Measurements from ENCODE around the gene RPS6KA6.
"Not testable (repeated sequence)": the region's sequence is repeated elsewhere in the genome, so short reads cannot be mapped to it uniquely, and the experiment has no call there.

The RPS6KA6 gene

DNA sequence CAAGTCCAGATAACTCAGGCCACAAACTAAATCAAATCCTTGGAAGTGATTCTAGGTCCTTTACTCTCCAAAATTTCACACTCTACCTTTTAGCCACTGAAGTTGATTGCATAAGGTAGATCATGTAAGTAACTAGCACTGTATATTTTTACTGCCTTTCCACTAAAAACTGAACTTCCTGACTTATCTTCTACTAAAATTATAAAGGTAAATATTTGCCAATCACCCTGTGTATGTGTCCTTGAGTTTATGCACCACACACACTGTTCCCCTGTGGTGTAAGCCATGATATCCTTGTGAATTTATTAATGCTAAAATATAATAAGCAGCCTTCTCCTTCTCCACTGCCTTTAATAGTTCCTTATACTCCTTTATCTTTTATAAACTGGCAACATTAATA, 25.6 kb downstream of the RPS6KA6 start:
- DNase-seq (ENCODE audit: low spot score) = no peak

DNA sequence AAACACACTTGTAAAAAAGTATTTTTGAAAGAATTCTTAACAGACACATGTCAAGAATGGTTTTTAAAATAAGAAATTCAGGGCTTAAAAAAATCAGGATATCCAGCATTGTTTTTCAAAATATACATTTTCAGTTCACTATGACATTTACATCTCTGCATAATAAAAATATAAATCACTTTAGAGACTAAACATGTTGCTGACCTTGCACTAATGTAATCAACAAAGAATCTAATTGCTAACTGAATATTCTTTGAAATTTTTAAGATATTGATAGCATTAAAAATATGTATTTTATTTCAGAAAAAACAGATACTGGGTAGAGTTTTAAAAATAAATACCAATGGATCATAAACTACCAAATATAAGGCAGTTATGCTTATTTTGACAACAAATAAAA, 26.4 kb downstream of the RPS6KA6 start:
- DNase-seq (ENCODE audit: low spot score) = no peak

- no peak for DNase-seq (ENCODE audit: low spot score)
Observed at GRCh38 chrX:84160736-84161135, 27.3 kb downstream of the RPS6KA6 start.

DNA sequence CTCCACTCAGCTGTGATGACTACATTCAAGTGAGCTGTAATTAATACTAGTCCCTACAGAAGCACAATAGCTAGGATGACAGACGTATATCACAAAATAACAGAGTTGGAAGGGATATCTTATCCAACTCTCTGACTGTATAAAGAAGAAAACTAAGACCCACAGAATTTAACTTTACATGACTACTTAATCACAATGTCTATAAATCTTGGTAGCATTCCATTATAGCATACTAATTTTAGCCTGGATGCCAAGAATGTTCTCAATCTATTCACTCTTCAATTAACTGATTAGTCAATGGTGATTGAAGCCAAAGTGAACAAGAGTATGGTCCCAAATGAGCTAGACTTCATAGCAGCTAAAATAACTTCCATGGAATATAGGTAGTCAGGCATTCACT, 31.2 kb downstream of the RPS6KA6 start:
- DNase-seq (ENCODE audit: low spot score) = no peak

DNA sequence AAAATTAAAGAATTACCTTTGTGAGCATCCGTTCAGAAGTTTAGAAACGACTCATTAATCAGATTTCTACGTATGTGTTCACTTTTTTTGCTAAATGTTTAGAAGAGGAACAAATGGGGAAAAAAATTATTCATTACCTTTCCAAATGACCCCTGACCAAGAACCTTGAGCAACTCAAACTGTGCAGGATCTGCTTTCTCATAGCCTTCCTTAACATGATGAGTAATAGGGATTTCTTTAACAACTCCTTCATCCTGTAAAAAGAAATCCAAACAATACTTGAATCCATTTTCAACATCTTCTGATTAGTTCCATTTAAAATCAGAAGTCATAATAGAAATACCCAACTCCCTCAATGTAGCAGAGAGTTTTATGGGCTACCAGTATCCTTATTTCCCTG, 32.1 kb downstream of the RPS6KA6 start:
- no peak for DNase-seq (ENCODE audit: low spot score)

- DNase-seq (ENCODE audit: low spot score) = no peak
Observed at GRCh38 chrX:84153538-84153937, 34.5 kb downstream of the RPS6KA6 start.

DNA sequence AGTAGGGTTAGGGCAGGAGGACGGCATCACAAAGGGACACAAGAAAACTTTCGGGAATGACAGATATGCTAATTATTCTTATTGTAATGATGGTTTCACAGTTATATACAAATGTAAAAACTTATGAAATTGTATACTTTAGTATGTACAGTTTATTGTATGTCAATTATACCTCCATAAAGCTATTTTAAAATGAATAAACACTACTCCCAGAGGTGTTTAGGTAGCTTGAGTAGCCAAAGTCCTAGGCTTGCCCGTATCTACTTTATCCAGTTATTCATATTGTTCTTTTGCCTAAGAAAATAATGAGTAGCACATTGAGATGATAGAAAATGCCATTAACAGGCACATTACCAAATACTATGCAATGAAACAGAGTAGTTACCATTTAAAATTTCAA, 43.0 kb downstream of the RPS6KA6 start:
- no peak for DNase-seq (ENCODE audit: low spot score)

DNA sequence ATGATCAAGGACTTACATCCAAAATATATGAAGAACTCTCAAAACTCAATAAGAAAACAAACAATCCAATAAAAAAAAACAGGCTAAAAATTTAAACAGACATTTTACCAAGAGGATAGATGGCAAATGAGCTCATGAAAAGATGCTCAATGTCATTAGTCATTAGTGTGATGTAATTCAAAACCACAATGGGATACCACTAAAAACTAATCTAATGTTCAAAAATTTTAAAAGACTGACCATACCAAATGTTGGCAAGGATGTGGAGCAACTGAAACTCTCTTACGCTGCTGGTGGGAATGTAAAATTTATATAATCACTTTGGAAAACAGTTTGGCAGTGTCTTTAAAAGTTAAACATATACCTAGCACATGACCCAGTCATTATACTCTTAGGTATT, 43.7 kb downstream of the RPS6KA6 start:
- DNase-seq (ENCODE audit: low spot score) = no peak

DNA sequence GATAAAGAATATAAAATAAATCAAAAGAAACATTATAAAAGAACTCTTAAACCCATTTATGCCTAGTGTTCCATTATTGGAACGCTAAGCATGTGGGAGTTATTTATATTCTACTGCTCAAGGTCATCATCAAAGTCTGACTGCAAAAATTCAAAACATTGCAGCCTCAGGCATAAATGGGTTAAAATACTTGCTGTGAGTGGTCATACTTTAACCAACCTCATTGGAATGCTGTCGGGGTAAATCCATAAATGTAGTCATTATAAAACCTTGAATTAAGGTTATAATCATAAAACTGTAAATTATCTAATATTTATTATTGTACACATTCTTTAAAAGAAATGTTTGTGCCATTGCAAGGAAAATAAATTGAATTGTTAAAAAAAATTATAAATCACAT, 55.0 kb downstream of the RPS6KA6 start:
- no peak for DNase-seq (ENCODE audit: low spot score)

GRCh38 chrX:84123585-84123984, 64.4 kb downstream of the RPS6KA6 start:
- DNase-seq (ENCODE audit: low spot score) = no peak

GRCh38 chrX:84118769-84119168, 69.2 kb downstream of the RPS6KA6 start:
- DNase-seq (ENCODE audit: low spot score) = no peak

- DNase-seq (ENCODE audit: low spot score) = no peak
Observed at GRCh38 chrX:84118315-84118714, 69.7 kb downstream of the RPS6KA6 start.

GRCh38 chrX:84108584-84108983, 79.4 kb downstream of the RPS6KA6 start:
- no peak for DNase-seq (ENCODE audit: low spot score)

GRCh38 chrX:84099120-84099519, 88.9 kb downstream of the RPS6KA6 start:
- DNase-seq (ENCODE audit: low spot score) = no peak

DNA sequence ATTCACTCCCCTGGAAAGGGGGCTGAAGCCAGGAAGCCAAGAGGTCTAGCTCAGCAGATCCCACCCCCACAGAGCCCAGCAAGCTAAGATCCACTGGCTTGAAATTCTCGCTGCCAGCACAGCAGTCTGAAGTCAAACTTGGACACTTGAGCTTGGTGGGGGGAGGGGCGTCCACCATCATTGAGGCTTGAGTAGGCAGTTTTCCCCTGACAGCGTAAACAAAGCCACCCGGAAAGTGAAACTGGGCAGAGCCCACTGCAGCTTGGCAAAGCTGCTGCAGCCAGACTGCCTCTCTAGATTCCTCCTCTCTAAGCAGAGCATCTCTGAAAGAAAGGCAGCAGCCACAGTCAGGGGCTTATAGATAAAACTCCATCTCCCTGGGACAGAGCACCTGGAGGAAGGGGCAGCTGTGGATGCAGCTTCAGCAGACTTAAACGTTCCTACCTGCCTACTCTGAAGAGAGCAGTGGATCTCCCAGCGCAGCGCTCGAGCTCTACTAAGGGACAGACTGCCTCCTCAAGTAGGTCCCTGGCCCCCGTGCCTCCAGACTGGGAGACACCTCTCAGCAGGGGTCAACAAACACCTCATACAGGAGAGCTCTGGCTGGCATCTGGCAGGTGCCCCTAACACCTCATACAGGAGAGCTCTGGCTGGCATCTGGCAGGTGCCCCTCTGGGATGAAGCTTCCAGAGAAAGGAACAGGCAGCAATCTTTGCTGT, 108.4 kb downstream of the RPS6KA6 start:
- not testable (repeated sequence) for DNase-seq (ENCODE audit: low spot score)

GRCh38 chrX:84078991-84079390, 109.0 kb downstream of the RPS6KA6 start:
- DNase-seq (ENCODE audit: low spot score) = no peak

DNA sequence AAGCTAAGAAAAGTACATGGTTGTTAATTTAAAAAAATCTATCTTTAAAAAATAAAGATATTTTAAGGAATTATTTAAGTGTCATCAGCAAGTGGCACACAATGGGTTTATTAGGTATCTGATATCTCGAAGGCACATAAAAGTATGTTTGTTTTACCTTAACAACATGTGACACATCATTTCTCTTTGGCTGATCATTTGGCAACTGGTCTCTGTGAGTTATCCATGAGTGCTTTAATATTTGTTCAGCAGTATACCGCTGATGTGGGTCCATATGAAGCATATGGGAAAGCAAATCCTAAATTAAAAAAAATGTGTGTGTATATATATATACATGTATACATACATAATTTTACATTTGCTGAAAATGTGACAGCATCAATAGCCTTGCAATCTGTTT, 123.2 kb downstream of the RPS6KA6 start:
- no peak for DNase-seq (ENCODE audit: low spot score)

- DNase-seq (ENCODE audit: low spot score) = no peak
Observed at GRCh38 chrX:84064164-84064563, 123.8 kb downstream of the RPS6KA6 start.

- DNase-seq (ENCODE audit: low spot score) = no peak
Observed at GRCh38 chrX:84047339-84047738, 140.7 kb downstream of the RPS6KA6 start.

GRCh38 chrX:84046403-84046984, 141.5 kb downstream of the RPS6KA6 start:
- DNase-seq (ENCODE audit: low spot score) = no peak

DNA sequence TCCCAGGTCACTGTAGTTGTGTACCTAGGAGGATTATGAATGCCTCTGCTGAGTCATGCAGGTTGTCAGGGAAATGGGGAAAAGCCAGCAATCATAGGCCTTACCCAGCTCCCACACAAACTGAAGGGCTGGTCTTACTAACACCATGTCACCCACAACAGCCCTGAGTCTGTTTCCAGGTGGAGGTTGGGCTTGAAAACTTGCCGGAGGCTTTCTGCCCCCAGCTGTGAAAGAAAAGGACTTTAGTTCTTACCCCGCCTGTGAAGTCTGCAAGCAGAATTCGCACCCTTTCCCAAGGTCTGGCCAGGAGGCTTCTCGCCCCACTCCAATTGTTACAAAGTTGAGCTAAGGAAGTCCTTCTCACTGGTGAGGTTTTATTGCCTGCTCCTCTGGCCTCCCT, 143.9 kb downstream of the RPS6KA6 start:
- DNase-seq (ENCODE audit: low spot score) = no peak
